GM18505 (cell line): ENCODE data around the gene PPTC7.
"Not testable (repeated sequence)": the region's sequence is repeated elsewhere in the genome, so short reads cannot be mapped to it uniquely, and the experiment has no call there.

ENCODE experiments used
- ATAC-seq: cut with Tn5 transposase; IDR thresholded peaks from one replicate; pipeline ENCODE4 v1.9.1; 2021; ENCODE audit not compliant: unreplicated experiment
- POLR2A ChIP-seq: IDR thresholded peaks from 4 replicates; pipeline ENCODE4 v1.6.1; 2011; ENCODE audit warnings: borderline replicate concordance; ENCODE audit not compliant: insufficient read depth, insufficient read length; ENCODE audit errors: extremely low read depth

PPTC7 gene

GRCh38 chr12:110563702-110564470, 19.2 kb downstream of the PPTC7 start:
- no peak for TF ChIP-seq POLR2A
- no peak for ATAC-seq

- not testable (repeated sequence) for ATAC-seq
Observed at GRCh38 chr12:110562386-110562785, 20.7 kb downstream of the PPTC7 start.

- no peak for ATAC-seq
- TF ChIP-seq POLR2A = no peak
Observed at GRCh38 chr12:110561471-110562201, 21.5 kb downstream of the PPTC7 start.

DNA sequence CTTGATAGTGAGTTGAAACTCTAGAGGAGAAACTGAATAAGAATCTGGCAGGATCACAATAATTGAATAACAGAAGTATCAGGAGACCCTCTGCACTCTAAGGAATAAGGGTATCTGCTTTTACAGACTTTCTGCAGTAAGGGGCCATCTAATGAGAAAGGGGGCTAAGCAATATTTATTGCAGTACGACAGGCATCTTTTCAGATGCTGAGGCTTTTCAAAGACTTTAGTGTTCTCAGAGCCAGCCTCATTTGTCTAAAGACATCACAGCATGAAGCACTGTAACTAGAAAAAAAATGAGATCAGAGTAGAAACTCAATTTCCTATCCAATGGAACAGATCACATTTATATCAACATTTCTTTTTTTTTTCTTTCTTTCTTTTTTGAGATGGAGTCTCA, 22.2 kb downstream of the PPTC7 start:
- TF ChIP-seq POLR2A = no peak
- no peak for ATAC-seq

- ATAC-seq = no peak
Observed at GRCh38 chr12:110560048-110560447, 23.1 kb downstream of the PPTC7 start.

GRCh38 chr12:110558945-110559344, 24.2 kb downstream of the PPTC7 start:
- ATAC-seq = not testable (repeated sequence)

More at GRCh38 chr12:110560048-110560447, 23.1 kb downstream of the PPTC7 start:
- no peak for TF ChIP-seq POLR2A

- TF ChIP-seq POLR2A = no peak
- no peak for ATAC-seq
Observed at GRCh38 chr12:110557300-110557699, 25.8 kb downstream of the PPTC7 start.

- TF ChIP-seq POLR2A = no peak
- ATAC-seq = no peak
Observed at GRCh38 chr12:110556705-110557104, 26.4 kb downstream of the PPTC7 start.

DNA sequence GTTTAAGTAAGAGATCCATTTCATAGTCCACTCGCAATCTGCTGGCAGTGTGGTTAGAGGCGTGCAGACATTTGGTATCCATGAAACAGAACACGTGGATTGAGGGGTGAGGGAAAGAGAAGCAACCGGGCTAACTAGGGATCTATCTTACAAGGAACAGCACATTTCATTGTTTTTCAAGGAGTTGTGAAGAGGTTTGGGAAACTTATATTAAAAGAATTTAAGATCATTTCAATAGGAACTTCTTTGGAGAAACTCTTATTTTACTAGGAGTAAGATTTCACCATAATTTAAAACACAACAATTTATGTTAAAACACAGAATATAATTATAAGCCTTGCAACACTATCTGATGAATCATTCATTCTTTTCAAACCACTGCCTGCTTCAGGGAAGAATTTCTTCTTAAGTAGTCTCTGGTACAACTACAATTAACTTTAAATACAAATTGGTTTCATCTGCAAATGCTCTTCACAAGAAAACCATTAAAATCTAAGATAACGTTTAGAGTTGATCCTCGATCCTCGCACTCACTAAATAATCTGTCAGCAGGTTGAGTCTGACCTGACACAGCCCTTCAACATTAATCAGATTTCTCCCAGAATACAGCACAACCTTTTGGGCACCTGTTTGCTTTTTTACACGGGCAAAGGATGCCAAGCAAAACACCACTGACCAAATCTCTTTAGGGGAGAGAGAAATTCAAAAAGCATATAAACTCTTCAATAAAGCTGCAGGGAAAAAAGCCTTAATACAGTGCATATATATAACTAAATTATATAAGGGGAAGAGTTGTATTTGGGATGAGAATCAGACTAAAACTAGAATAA, 27.3 kb downstream of the PPTC7 start:
- no peak for ATAC-seq
- no peak for TF ChIP-seq POLR2A

DNA sequence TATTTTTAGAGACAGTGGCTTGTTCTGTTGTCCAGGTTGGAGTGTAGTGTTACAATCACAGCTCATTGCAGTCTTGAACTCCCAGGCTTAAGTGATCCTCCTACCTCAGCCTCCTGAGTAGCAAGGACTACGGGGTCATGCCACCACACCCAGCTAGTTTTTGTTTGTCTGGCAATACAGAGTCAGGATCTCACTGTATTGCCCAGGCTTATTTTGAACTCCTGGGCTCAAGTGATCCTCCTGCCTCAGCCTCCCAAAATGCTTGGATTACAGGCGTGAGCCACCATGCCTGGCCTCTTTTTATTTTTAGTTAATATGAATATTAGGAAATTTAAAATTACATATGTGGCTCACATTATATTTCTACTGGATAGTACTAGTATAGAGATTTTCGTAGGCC, 28.9 kb downstream of the PPTC7 start:
- TF ChIP-seq POLR2A = no peak
- no peak for ATAC-seq

GRCh38 chr12:110550981-110551380, 32.1 kb downstream of the PPTC7 start:
- TF ChIP-seq POLR2A = no peak
- no peak for ATAC-seq

GRCh38 chr12:110549716-110550115, 33.4 kb downstream of the PPTC7 start:
- TF ChIP-seq POLR2A = no peak
- ATAC-seq = no peak

DNA sequence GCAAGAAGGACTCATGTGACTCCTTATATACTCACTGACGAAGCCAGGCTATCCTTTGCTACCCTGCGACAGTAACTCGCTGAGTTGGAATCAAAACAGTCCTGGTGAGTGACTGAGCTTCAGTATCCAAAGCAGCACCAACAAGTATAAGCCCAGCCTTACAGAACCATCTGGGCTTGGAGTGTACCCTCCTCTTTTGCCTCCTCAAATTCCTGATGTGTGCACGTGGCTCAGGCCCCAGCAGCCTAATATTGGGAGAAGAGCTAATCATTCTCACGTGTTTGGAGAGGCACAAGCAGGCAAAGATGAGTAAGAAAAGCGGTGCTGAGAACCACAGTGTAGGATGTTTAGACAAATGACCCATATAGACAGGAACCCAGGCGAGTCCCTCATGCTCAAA, 34.4 kb downstream of the PPTC7 start:
- TF ChIP-seq POLR2A = no peak
- ATAC-seq = no peak
